NT2/D1 (cell line): ENCODE measurements around the gene LSAMP.

Experiments used
- SUZ12 ChIP-seq: IDR thresholded peaks from 2 replicates; pipeline ENCODE4 v1.6.1; 2011; ENCODE audit not compliant: insufficient read length, insufficient read depth; ENCODE audit errors: extremely low read depth
- YY1 ChIP-seq: IDR thresholded peaks from 2 replicates; pipeline ENCODE4 v1.6.1; 2011; ENCODE audit not compliant: insufficient read length, insufficient read depth
- ZNF274 ChIP-seq: IDR thresholded peaks from 2 replicates; pipeline ENCODE4 v1.6.1; 2011; ENCODE audit warnings: mild to moderate bottlenecking, low read depth, low read length

DNA sequence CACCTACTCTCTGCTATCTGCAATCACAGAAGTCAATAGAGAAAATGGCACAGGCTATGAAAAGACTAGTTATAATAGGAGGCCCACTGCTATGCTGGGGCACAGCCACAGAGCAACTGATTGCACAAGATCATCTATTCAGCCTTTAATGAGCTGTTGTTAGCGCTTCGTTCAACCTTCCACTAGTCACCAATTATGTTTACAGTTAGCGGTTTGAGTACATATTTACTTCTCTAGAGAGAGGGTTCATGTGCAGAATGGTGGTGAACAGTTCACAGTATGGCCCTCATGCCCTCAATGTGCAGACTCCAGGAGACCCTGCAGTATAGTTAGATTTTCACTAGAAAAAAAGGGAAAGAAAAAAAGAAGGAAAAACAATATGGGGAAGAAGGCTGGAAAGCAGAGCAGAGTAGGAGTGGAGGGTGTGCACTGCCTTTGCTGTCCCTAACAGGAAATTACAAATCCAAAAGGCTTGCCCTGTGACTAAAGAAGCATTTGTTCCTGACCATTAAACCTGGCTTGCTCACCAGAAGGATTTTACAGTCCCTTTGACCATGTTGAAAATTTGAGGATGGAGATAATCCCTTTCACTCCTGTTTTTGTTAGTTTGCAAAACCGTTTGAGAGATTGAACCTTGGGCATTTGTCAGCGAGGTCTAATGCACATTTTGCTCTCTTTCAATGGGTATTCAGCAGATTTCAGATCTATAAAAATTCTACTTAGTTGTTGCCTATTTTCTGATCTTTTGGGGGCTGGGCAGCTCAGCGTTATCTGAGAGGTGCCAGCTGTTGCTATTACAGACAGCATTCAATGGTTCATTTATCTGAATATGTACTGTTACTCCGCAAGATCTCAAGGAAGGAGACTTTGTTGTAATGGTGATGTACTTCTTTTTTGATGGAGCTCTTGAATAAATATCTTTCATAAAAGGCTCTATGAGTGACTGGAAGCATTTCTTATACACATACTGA is 296.1 kb downstream of the LSAMP start:
- TF ChIP-seq ZNF274 (no peak), YY1 (no peak), SUZ12 (no peak)
